ENCODE measurements around the gene ZNF593. TPM values are rescaled to one million over a fixed set of nuclear protein-coding genes. Genes with fewer than 3 reads are reported as not detected.

Gene ZNF593
- total and polyA plus RNA-seq, 2 donors from 2014 or later, result 22.4 to 93.2 TPM

- no peak for DNase-seq
- Histone ChIP-seq H3K27ac (ENCODE audit: low read depth in 2 of 2, low read length in 2 of 2) (no peak overlapping the region), H3K4me3 (ENCODE audit: low read length in 3 of 3) (no peak overlapping the region), H3K9me3 (ENCODE audit: control insufficient read depth in 2 of 3, insufficient read depth in 1 of 3, low read length in 3 of 3) (no peaks in the 10 kb centered on the region), H3K27me3 (ENCODE audit: control insufficient read depth, insufficient read depth, low read length) (no peaks in the 10 kb centered on the region), H3K9ac (ENCODE audit: low read length in 3 of 3) (no peak overlapping the region), H3K36me3 (ENCODE audit: control insufficient read depth in 2 of 3, insufficient read depth in 3 of 3, low read length in 3 of 3) (no peaks in the 10 kb centered on the region), H3K4me1 (ENCODE audit: control insufficient read depth in 2 of 3, insufficient read depth in 2 of 3, low read depth in 1 of 3, low read length in 3 of 3) (peaks cover 0 to 2% (median 0%) of the 10 kb centered on the region in 3 donors)
- no peak for FAIRE-seq
- TF ChIP-seq, protein P1, sequence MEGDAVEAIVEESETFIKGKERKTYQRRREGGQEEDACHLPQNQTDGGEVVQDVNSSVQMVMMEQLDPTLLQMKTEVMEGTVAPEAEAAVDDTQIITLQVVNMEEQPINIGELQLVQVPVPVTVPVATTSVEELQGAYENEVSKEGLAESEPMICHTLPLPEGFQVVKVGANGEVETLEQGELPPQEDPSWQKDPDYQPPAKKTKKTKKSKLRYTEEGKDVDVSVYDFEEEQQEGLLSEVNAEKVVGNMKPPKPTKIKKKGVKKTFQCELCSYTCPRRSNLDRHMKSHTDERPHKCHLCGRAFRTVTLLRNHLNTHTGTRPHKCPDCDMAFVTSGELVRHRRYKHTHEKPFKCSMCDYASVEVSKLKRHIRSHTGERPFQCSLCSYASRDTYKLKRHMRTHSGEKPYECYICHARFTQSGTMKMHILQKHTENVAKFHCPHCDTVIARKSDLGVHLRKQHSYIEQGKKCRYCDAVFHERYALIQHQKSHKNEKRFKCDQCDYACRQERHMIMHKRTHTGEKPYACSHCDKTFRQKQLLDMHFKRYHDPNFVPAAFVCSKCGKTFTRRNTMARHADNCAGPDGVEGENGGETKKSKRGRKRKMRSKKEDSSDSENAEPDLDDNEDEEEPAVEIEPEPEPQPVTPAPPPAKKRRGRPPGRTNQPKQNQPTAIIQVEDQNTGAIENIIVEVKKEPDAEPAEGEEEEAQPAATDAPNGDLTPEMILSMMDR (IDR thresholded peaks at IDR 0.05; ENCODE audit: borderline replicate concordance, extremely low read depth, insufficient read depth), result no peak
- intact Hi-C loops (cut with DNase I), result no loop called here
Measured at GRCh38 chr1:26181586-26182382, 12.1 kb downstream of the ZNF593 start.

- H3K4me3 ChIP-seq (ENCODE audit: low read length in 3 of 3), result no peak overlapping the region
- DNase-seq, result no peak
- no peaks in the 10 kb centered on the region for H3K27me3 ChIP-seq (ENCODE audit: control insufficient read depth, insufficient read depth, low read length)
- TF ChIP-seq, protein P1 (IDR thresholded peaks at IDR 0.05; ENCODE audit: borderline replicate concordance, extremely low read depth, insufficient read depth), result no peak
- H3K9ac ChIP-seq (ENCODE audit: low read length in 3 of 3), result no peak overlapping the region
- no peaks in the 10 kb centered on the region for H3K36me3 ChIP-seq (ENCODE audit: control insufficient read depth in 2 of 3, insufficient read depth in 3 of 3, low read length in 3 of 3)
- no peak overlapping the region for H3K27ac ChIP-seq (ENCODE audit: low read depth in 2 of 2, low read length in 2 of 2)
- no peaks in the 10 kb centered on the region for H3K9me3 ChIP-seq (ENCODE audit: control insufficient read depth in 2 of 3, insufficient read depth in 1 of 3, low read length in 3 of 3)
- FAIRE-seq, result no peak
- peaks cover 0 to 2% (median 0%) of the 10 kb centered on the region in 3 donors for H3K4me1 ChIP-seq (ENCODE audit: control insufficient read depth in 2 of 3, insufficient read depth in 2 of 3, low read depth in 1 of 3, low read length in 3 of 3)
- intact Hi-C loops (cut with DNase I), result no loop called here
Measured at GRCh38 chr1:26182383-26182696, 12.6 kb downstream of the ZNF593 start.

- DNase-seq (no peak), FAIRE-seq (no peak)
- Histone ChIP-seq H3K27me3 (ENCODE audit: control insufficient read depth, insufficient read depth, low read length) (no peaks in the 10 kb centered on the region), H3K4me3 (ENCODE audit: low read length in 3 of 3) (no peak overlapping the region), H3K36me3 (ENCODE audit: control insufficient read depth in 2 of 3, insufficient read depth in 3 of 3, low read length in 3 of 3) (no peaks in the 10 kb centered on the region), H3K4me1 (ENCODE audit: control insufficient read depth in 2 of 3, insufficient read depth in 2 of 3, low read depth in 1 of 3, low read length in 3 of 3) (no peaks in the 10 kb centered on the region), H3K9me3 (ENCODE audit: control insufficient read depth in 2 of 3, insufficient read depth in 1 of 3, low read length in 3 of 3) (no peaks in the 10 kb centered on the region), H3K9ac (ENCODE audit: low read length in 3 of 3) (no peak overlapping the region), H3K27ac (ENCODE audit: low read depth in 2 of 2, low read length in 2 of 2) (no peak overlapping the region)
- TF ChIP-seq, protein P1 (IDR thresholded peaks at IDR 0.05; ENCODE audit: borderline replicate concordance, extremely low read depth, insufficient read depth), result no peak
- intact Hi-C loops (cut with DNase I), result no loop called here
Measured at GRCh38 chr1:26184086-26184485, 14.4 kb downstream of the ZNF593 start.

Data from kidney (tissue), 14 donors.